NB4 (cell line): Measurements from ENCODE around the gene CDKN2AIPNL.

Source experiments
- CTCF ChIP-seq: IDR thresholded peaks from one replicate; pipeline ENCODE4 v1.5.1; 2012; ENCODE audit warnings: low read depth, low read length
- MAX ChIP-seq: IDR thresholded peaks from 2 replicates; pipeline ENCODE4 v1.6.1; 2011; ENCODE audit warnings: low read depth, low read length
- POLR2A ChIP-seq: IDR thresholded peaks from 2 replicates; pipeline ENCODE4 v1.6.1; 2011; ENCODE audit warnings: mild to moderate bottlenecking; ENCODE audit not compliant: insufficient read length; ENCODE audit errors: extremely low read depth

- TF ChIP-seq CTCF (no peak), POLR2A (no peak), MAX (no peak)
Observed at GRCh38 chr5:134397196-134397595, 14.5 kb downstream of the CDKN2AIPNL start.
